Adrenal gland (tissue), 5 donors: ENCODE data around the gene AGO4.

ENCODE experiments used
- CTCF ChIP-seq, 6 experiments: fragments of 450-650 bp in 4 of 6; fragments of 200-600 bp in 2 of 6; sonication (generic) in 1 of 6; IDR thresholded peaks; 1 replicate in 5 of 6; 2 replicates in 1 of 6; pipeline versions ENCODE4 v1.5.1 to v1.8.0; 2016 to 2021; ENCODE audit warnings: antibody characterized with exemption in 6 of 6, mild to moderate bottlenecking in 2 of 6, moderate library complexity in 1 of 6
- POLR2A ChIP-seq, 2 donors: fragments of 450-650 bp; IDR thresholded peaks; one replicate each; pipeline ENCODE4 v1.6.1; 2017; ENCODE audit warnings: antibody characterized with exemption in 2 of 2, mild to moderate bottlenecking in 2 of 2, moderate library complexity in 1 of 2
- donor health status: DM: no; HTN: no; CAD: no.

- TF ChIP-seq CTCF (IDR thresholded peaks at IDR 0.05) (no peak), POLR2A (IDR thresholded peaks at IDR 0.05) (no peak)
Observed at GRCh38 chr1:35856964-35857363, 49.1 kb downstream of the AGO4 start.
